SIG-M5 treated with dmso at 0.1 percent for 504 hours (cell line): ENCODE results near the gene SCARF1.
A peak's percentile ranks its signal among the peaks of the same experiment; 100 is the strongest.

Source experiments
- DNase-seq: peaks from one replicate; lab custom pipeline; 2025; ENCODE audit not compliant: unreplicated experiment; lab: John Stamatoyannopoulos, UW

Gene SCARF1

DNA sequence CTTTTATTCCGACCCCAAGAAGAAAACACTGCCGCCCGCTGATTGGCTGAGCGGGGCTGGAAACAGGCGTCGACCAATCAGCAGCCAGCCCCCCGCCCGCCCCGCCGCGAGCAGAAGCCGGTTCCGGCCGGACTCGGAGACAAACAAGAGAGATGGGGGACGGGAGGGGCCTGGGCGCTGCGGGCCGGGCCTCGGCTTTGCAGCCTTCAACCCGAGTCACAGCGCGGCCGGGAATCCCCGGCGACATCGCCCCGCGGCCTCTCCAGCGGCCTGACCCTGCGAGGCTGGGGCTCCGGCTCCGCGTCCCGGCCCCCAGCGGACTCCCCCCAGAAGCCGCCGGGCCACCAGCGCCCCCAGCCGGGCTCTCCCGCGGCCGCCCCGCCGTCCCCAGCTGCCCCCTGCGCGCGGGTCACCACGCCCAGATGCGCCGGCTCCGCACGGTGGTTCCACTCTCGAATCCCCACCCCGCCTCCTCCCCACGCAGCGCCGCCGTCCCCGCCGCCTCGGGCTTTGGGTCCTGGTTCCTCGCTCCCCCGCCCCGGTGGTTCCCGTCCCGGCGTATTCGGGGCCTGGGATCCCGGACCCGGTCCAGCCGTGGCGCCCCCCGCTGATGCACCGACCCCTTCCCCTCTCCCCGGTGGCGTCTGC, 16.6 kb downstream of the SCARF1 start:
- DNase-seq, result peak; percentile 85

DNA sequence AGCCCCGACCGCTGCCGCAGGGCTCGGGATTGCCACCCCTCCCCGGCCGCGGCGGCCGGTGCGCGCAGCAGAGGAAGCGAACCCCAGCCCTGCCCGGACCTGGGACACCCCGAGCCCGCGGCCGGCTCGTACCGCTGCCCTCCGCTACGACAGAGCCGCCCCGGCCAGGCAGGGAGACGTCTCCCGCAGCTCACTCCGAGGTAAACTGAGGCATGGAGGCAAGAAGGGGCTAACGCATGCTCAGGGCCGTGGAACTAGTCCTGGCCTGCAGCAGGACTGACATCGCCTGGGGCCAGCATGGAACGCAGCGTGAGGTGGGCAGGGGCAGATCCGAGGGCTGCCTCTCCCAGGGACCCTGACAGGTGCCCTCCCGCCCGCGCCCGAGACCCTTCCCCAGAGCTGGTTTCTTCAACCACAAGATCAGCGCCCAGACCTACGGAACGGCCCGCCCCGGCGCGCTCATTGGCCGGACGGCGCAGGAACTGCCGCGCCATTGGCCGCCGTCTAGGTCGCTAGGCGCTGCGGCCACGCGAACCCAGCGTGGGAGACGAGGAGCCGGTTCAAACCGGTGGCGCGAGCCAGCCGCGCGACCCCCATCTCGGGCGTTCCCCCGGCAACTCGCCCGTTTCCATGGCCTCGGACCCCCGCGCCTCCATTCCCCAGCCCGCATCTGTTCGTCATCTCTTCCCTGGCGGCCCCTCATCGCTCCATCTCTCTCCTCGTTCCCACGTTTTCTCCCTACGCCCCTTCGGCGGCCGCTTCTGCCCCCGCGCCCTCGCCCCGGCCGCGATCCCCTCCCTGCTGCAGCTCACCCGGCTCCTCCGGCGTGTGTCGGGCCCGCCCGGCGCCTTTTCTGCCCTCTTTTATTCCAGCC, 17.3 kb downstream of the SCARF1 start, which contains the start of gene SLC43A2:
Gene SLC43A2, minus strand, starts transcription at position 853 of the 874 bp plus-strand sequence. CDS start 960 bp downstream, outside the sequence.
- DNase-seq, result peak; percentile 53

DNA sequence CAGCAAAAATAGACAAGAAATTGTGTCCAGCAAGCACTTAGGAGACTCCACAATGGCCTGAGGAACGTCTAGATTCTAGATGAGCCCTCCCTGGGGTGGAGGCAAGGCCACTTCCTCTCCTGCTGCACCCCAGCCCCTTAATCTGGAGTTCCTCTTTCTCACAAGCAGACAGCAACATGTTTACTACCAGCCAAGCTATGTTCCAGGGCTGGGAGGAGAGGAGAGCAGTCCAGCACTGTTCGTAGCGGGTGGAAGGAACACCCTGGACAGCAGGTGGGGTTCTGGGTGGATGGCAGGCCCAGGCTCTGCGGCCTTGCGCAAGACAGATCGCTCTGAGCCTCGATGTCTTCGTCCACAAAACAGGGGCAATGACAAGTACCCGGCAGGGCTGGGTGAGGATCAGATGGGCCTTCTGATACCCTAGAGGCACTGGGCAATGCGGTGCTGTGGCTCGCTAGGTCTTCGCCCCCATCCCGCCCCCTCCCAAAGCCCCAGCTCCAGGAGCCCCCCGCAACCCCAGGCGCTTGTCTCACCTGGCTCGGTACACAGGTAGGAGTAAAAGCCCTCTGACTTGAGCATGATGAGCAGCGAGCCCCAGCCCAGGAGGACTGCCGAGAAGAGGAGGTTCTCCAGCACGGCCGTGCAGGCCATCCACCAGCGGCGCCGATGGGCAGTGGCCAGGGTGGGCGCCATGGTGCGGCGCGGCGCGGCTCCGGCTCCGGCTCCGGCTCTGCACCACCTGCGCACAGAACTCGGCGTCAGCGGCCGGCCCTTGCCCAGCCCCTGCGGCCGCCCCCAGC, 18.1 kb downstream of the SCARF1 start:
- DNase-seq, result peak; percentile 89

DNA sequence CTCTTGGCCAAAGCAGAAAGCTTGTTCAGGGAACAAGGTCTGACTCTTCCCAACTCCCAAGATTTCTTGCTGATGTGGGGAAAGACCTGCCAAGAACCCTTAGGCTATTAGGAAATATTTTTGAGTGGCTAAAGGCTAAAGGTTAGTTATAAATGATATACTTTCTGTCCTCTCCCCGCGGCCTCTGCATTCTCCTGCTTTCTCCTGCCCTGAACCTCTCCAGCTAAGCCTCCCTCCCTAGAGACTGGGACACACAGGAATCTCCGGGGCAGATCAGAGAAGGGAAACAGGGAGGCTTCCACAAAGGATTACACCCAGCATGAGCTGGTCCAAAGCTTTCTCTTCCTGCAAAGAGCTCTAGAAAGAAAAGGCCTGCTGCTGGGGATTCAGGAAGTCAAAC, 19.2 kb downstream of the SCARF1 start:
- no peak for DNase-seq

DNA sequence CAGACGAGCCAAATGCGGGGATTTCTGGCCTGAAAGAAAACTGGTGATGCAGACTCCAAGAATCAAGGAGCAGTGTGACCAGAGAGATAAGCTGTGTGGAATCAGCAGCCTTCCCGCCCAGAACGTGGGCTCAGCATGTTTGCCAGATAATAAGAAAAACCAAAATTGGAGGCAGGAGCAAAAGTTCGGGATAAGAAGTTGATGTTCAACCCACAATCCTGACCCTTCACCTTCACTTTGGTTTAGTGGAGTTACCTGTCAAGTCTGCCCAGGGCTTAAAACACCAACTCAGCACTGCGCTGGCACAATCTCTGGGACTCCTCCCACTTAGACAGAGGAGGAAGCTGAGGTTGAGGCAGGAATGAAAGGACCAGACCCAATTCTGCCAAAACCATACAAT, 20.0 kb downstream of the SCARF1 start:
- DNase-seq, result no peak

DNA sequence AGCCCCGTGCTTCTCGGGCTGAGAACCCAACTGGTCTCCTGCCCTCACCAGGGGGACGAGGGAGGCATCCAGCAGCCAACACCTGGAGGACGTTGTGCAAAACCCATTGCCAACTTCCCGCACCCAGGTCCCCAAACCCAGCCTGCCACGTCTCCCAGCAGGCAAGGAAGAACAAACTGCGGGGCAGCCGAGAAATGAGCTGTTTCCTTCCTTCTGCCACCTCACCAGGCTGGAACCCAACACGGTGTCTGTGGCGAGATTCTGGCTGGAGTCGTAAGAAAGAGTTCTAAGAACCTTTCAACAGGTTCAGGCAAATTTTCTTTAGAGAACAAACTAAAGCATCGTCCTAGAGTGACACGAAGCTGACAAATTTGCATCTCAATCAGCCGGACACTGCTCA, 20.5 kb downstream of the SCARF1 start:
- DNase-seq, result no peak

DNA sequence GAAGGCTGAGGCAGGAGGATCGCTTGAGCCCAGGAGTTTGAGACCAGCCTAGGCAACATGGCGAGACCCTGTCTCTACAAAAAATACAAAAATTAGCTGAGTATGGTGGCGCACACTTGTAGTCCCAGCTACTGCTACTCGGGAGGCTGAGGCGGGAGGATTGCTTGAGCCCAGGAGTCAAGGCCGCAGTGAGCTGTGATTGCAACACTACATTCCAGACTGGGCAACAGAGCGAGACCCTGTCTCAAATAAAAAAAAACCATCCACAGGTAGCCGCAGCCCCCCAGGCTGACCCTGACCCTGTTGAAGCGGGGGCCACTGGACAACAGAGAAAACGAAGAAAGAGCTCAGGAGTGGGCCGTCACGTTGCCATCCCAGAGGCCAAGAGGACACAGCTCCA, 20.9 kb downstream of the SCARF1 start:
- no peak for DNase-seq

DNA sequence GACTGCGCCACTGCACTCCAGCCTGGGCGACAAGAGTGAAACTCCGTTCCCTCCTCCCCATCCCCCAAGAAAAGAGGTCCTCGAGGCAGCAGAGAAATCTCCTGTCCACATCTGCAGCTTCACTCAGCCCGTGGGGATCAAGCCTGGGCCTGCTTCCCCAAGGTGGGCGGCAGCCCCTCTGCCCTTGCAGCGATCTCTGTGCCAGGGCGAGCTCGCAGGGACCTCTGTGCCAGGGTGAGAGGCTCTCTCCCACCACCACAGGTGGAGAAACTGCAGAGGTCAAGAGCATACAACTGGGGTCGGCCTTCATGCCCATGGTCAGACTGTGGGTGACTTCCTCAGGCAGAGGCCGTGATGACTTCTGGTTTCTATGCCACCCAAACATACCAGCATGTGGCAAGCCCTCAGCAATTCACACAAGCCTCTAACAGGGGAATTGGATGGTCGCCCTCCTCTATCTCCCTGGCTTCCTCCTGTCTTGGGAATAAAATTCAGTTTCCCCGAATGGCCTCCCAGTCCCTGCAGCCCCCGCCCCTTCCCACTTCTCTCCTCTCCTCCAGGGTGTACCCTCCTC, 22.4 kb downstream of the SCARF1 start:
- no peak for DNase-seq

DNA sequence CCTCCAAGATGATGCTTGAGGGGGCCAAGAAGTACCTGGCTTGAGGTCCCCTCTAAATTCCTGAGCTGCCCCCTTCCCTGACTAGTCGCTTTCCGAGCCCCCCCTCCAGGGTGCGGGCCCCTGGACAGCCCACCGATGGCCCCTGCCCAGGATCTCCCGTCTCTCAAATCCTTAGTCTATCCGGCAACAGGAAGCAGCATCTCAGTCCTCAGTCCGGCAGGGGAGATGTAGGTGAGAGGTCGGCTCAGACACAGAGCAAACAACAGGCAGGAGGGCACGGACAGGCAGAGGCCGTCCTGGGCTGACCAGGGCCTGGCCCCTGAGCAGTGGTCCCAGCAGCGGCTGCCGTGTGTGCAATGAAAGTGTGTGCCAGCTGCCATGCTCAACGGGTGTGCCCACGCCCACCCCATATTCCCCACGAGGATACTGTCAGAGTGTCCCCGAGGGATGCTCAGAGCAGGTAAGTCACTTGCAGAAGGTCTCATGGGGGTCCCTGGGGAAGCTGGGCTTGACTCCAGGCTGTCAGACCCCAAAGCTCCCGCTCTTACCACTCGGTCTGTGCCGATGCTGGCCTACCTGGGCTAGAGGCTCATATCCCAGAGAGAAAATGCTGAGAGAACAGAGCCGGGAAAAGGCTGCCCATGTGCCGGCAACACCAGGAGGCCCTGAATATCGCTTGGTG, 24.1 kb downstream of the SCARF1 start:
- no peak for DNase-seq

DNA sequence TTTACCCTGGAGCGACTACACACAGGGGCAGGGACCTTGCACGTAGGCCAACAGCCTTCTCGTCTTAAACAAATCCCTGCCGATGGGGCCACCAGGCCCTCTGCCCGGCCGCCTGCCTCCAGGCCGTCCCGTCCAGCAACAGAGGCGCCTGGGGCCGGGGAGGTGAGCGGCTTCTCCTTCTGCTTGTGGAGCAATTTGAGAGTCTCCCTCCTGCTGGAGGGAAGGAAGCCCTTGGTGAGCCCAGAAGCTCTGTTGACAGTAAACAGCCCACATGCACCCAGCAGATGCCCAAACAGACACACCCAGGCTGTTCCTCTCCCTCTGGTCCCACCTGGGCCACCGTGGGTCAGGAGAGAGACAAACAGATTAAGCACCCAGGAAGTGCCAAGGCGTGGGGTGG, 25.0 kb downstream of the SCARF1 start:
- no peak for DNase-seq

DNA sequence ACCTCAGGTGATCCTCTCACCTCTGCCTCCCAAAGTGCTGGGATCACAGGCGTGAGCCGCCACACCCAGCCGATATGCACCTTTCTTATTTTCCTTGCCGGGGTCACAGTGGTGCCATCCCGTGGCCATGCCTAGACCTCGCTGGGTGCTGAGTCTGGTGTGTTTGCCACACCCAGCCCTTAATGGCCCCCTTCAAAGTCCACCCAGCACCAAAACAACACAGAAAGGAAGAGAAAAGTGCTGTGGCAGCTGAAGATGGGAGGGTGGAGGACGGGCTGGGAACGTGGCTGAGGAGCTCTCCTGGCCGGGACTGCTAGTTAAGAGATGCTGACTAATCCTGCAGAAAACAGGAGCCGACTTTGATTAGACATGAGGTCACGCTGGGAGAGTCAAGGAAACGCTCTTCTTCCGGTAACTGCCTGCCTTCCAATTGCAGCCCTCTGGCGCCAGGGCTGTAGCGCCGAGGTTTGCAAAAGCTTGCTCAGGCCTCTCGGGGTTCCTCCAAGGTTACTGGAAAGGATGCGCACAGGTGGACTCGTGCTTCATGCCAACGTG, 27.8 kb downstream of the SCARF1 start:
- DNase-seq, result no peak

DNA sequence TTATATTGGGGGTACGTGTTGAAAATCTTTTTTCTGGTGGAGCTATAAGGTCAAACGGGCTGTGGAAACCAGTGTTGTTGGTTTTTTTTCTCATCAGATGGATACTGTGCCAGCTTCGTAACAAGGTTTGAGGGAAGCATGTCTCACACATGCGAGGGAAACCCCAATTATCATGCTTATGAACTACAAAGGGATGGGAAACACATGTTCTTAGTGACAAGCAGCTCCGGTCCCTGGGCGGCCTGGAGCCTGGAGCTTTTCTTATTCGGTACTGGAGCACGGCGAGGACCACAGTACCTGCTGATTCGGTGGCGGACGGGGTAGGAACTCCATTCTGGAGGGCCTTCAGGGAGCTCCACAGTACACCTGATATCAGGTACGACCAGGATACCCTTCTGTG, 29.4 kb downstream of the SCARF1 start:
- DNase-seq, result no peak

DNA sequence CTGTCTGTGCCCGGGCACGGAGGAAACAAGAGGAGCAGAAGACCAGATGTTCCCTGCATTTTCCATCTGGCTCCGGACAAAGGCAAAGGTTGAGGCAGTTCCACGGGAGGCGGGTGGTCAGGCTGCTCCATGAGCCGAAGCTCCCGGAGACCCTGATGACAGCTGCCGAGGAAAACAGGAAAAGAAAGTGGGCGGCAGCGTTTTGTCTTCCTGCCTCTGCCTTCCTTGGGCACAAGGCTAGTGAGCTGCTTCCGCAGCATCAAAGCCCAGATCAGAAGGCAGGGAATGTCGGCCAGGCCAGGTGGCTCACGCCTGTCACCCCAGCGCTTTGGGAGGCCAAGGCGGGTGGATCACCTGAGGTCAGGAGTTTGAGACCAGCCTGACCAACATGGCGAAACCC, 33.1 kb downstream of the SCARF1 start:
- no peak for DNase-seq

DNA sequence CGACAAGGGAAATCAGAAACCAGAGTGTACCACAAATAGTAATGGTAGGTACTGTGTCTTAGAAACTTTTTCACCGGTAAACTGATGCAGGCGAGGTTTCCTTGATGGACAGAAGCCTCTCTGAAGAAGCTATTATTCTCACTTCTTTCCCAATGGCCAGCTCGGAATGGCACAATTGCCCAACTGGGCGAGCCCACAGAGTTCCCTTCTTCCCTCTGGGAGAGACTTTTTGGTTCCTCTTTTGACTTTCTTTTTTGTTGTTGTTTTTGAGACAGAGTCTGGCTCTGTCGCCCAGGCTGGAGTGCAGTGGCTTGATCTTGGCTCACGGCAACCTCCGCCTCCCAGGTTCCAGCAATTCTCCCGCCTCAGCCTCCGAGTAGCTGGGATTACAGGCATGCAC, 33.8 kb downstream of the SCARF1 start:
- peak; percentile 75 for DNase-seq

DNA sequence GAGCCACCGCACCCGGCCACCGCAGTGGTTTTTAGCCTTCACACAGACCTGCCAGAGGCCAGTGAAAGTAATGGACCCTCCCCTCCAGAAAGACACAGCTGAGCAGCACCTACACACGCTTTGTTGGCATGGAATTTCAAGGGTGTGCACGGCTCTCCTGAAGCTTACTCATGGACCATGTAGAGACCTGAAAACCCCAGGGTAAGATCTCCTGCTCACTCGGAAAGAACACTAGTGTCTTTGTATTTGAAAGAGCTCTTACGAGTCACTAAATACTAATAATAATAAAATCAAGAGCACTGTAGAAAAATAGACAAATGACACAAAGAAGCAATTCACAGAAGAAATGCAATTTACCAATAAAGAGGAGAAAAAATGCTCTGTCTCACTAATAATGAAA, 36.9 kb downstream of the SCARF1 start:
- DNase-seq, result no peak

DNA sequence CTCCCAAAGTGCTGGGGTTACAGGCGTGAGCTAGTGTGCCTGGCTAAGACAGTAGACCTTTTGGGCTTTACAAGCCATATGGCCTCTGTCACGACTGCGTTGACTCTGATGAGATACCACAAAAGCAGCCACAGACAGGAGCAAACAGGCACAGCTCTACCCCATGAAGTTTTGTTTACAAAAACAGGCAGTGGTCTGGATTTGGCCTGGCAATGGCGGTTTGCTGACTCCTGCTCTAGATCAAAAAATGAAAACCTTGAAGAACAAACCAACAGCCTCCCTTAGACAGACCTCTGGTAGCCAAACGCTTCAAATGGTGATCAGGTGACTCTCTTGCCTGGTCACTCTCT, 37.6 kb downstream of the SCARF1 start:
- DNase-seq, result no peak

DNA sequence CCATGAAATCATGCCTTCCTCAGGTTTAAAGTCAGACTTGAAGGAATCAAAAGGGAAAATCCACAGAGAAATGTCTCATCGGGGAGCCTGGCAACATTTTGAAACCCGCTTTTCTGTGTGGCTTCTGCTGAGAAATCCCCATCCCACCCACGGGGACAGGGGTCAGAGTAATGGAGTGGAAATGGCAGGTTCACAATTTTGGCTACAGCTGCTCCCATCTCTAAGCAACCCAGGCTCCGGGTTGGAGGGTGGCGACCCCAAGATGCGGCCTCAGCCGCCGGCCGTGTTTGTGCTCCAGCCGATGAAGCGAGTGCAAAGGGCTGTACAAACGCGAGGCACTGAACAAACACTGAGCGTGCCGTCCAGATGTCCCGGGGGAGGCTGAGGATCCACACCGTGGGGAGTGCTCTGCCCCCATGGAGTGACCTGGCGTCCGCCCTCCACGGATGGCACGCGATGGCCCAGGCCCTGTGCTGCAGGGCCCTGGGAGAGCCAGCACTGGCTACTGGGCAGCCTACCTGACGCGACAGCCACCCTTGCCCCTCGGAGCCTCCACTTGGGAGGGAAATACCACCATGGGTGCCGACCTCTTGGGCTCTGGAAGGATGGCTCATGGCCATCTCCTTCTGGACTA, 39.1 kb downstream of the SCARF1 start:
- DNase-seq, result no peak

DNA sequence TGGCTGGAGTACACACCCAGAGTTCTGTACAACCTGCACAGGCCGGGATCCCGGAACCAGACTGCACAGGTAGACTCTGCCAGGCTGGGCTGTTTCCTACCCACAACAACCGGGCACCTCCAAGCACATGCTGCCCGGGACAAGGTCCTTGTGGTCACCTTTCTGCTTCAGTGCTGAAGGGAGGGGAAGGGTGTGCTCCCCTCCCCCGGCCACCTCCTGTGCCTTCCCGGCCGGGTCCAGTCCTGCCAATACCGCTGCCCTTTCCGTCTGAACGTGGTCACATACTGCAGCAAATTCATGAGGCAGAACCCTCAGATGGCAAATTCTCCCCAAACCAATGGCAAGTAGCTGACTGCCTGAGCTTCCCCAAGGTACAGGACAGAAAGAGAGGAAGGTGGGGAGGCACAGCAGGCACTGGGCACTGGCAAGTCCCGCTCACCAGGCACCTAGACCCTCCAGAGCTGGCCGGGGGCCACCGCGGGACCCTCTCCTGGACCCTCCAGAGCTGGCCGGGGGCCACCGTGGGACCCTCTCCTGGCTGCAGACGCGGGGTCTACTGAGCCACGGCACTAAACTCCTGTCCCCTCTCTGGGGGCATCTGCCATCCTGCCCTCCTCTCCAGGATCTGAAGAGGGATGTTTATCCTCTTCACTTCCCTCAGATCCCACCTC, 39.7 kb downstream of the SCARF1 start:
- no peak for DNase-seq

DNA sequence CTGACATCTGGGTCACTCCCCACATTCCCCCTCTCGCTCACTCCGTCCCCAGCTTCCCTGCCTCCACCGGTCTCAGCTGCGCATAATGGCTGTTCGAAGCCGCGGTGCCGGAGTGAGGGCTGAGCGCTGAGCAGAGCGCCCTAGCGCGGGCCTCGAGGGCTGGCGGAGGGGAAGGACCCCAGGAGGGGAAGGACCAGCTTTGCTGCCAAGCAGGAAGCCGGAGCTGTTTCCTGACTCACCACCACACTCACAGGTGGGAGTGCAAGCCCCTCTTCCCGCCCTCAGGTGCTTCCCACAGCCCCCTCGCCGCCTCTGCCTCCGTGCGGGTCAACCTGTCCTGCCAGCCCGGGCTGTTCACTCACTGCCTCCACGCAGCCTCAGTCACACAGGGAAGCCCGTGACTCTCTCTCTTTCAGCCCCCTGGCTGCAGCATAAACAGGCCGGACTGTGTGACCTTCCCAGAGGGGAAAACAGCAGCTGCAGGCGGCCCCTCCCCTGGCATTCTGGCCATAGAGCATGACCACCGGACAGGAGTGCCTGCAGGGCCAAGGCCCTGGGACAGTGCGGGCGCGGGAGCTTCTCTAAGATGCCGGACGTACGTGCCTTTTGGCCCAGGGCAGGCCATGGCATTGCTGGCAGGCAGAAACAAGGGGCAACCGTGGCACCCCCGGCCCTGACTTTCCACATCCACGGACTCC, 40.6 kb downstream of the SCARF1 start:
- no peak for DNase-seq
